Smooth muscle cell (in vitro differentiated cells): Measurements from ENCODE around the gene ERAL1. TPM values are rescaled to one million over a fixed set of nuclear protein-coding genes. Genes with fewer than 3 reads are reported as not detected.

Experiments used
- DNase-seq: peaks from one replicate; lab custom pipeline; 2025; ENCODE audit not compliant: unreplicated experiment; lab: John Stamatoyannopoulos, UW
- H2AFZ ChIP-seq: fragments of 200-600 bp; sonication (generic); 2 replicates; pipeline ENCODE4 v1.6.0; 2016; ENCODE audit warnings: antibody characterized with exemption, low read depth, mild to moderate bottlenecking
- H3F3A ChIP-seq: fragments of 200-600 bp; sonication (generic); 2 replicates; pipeline ENCODE4 v1.6.0; 2017; ENCODE audit warnings: antibody characterized with exemption, low read depth
- H3K27ac ChIP-seq: fragments of 200-600 bp; sonication (generic); 2 replicates; pipeline ENCODE4 v1.5.1; 2016; ENCODE audit warnings: low read depth, mild to moderate bottlenecking
- H3K27me3 ChIP-seq: fragments of 200-600 bp; sonication (generic); 2 replicates; pipeline ENCODE4 v1.6.1; 2016; ENCODE audit warnings: low read depth, mild to moderate bottlenecking
- H3K36me3 ChIP-seq: fragments of 200-600 bp; sonication (generic); 2 replicates; pipeline ENCODE4 v1.5.1; 2016; ENCODE audit warnings: low read depth
- H3K4me1 ChIP-seq: fragments of 200-600 bp; sonication (generic); 2 replicates; pipeline ENCODE4 v1.5.1; 2016; ENCODE audit warnings: low read depth
- H3K4me2 ChIP-seq: fragments of 200-600 bp; sonication (generic); 2 replicates; pipeline ENCODE4 v1.6.0; 2016; ENCODE audit warnings: mild to moderate bottlenecking
- H3K4me3 ChIP-seq: fragments of 200-600 bp; sonication (generic); 2 replicates; pipeline ENCODE4 v1.5.1; 2016; ENCODE audit warnings: mild to moderate bottlenecking
- H3K79me2 ChIP-seq: fragments of 200-600 bp; sonication (generic); 2 replicates; pipeline ENCODE4 v1.6.0; 2016; ENCODE audit warnings: low read depth, mild to moderate bottlenecking
- H3K9ac ChIP-seq: fragments of 200-600 bp; sonication (generic); 2 replicates; pipeline ENCODE4 v1.6.0; 2016; ENCODE audit warnings: low read depth
- H3K9me3 ChIP-seq: fragments of 200-600 bp; sonication (generic); replicated peaks from 2 replicates; pipeline ENCODE4 v1.5.1; 2016; ENCODE audit warnings: low read depth
- H4K20me1 ChIP-seq: fragments of 200-600 bp; sonication (generic); 2 replicates; pipeline ENCODE4 v1.6.0; 2016; ENCODE audit warnings: low read depth
- WGBS: methylation state at CpG from one replicate; pipeline ENCODE4 v1.1.7; 2016; ENCODE audit warnings: low lambda C conversion rate; 5-methylcytosine and 5-hydroxymethylcytosine counted together
- polyA plus RNA-seq: library from polyadenylated mRNA; unstranded; fragments of >200 nt; fragmentation: Nextera tagmentation; extraction: Ambion mirVana; gene quantifications from 2 replicates; pipeline ENCODE4 v1.2.1, GENCODE V29; 2016
- total RNA-seq: library from RNA; depleted of rRNA; stranded (reverse); fragments of >200 nt; gene quantifications from 2 replicates; pipeline ENCODE4 v1.2.3, GENCODE V29; 2014
- TF ChIP-seq, protein P1 (sequence below): fragments of 200-600 bp; sonication (generic); IDR thresholded peaks from 2 replicates; pipeline ENCODE4 v1.5.1; 2017; ENCODE audit warnings: borderline replicate concordance, mild to moderate bottlenecking, antibody characterized with exemption; ENCODE audit not compliant: insufficient read depth, poor library complexity, severe bottlenecking

Gene ERAL1
- total and polyA plus RNA-seq, 2 experiments from 2014 or later: 30.0 to 59.3 TPM

DNA sequence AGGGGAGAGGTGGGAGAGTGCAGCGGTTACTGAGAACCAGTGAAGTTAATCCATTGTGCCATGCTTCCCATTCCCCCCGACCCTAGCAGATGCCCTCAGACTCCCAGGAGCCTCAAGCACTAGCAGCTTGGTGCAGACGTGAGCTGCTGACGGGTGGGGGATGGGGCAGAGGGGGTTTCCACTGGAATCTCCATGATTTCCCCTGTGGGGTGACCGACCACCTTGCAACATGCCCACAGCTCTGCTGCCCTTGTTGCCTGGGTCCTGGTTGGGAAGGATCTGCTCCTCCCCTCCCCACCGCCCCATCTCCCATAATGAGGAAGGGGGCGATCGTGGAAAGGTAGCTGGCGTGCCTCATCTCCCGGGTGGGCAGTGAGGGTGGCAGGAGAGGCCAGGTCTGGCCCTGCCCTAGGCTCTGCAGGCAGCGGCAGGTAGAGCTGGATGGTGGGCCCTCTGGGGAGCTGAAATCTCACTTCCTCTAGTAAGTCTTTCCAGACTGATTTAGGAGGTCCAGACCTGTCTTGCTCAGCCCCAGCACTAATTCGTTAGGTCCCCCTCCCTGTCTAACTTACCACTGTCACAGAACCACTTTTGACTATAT, 33.2 kb downstream of the ERAL1 start:
- H3K79me2 ChIP-seq: no peaks in the 10 kb centered on the region
- TF ChIP-seq, protein P1, sequence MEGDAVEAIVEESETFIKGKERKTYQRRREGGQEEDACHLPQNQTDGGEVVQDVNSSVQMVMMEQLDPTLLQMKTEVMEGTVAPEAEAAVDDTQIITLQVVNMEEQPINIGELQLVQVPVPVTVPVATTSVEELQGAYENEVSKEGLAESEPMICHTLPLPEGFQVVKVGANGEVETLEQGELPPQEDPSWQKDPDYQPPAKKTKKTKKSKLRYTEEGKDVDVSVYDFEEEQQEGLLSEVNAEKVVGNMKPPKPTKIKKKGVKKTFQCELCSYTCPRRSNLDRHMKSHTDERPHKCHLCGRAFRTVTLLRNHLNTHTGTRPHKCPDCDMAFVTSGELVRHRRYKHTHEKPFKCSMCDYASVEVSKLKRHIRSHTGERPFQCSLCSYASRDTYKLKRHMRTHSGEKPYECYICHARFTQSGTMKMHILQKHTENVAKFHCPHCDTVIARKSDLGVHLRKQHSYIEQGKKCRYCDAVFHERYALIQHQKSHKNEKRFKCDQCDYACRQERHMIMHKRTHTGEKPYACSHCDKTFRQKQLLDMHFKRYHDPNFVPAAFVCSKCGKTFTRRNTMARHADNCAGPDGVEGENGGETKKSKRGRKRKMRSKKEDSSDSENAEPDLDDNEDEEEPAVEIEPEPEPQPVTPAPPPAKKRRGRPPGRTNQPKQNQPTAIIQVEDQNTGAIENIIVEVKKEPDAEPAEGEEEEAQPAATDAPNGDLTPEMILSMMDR: no peak
- H3K9me3 ChIP-seq: no peaks in the 10 kb centered on the region
- no peak overlapping the region for H3K27ac ChIP-seq
- no peaks in the 10 kb centered on the region for H3K36me3 ChIP-seq
- H3F3A ChIP-seq: no peaks in the 10 kb centered on the region
- H3K4me2 ChIP-seq: no peak overlapping the region
- H3K27me3 ChIP-seq: no peaks in the 10 kb centered on the region
- no peak overlapping the region for H2AFZ ChIP-seq
- no peak for DNase-seq
- no peaks in the 10 kb centered on the region for H3K4me1 ChIP-seq
- no peaks in the 10 kb centered on the region for H4K20me1 ChIP-seq
- 95% methylated on average over 12 of the region's 12 CpGs for WGBS
- H3K4me3 ChIP-seq: no peak overlapping the region
- H3K9ac ChIP-seq: no peak overlapping the region

DNA sequence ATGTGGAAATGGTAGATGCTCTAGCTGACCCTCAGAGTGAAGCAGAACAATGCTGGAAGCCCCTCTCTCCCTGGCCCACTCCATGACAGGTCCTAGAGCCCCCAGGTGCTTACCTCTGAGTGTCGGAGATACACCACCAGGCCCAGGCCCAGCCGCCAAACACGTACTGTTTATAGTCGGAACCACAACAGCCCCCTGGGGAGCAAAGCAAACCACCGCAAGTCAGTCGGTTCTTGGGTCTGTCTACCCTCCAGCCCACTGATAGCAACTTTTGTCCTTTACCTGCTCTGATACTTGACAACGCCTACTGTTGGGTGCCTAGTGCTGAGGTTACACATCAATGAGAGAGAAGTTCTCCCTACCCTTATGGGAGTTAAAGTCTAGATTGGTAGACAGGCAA, 34.0 kb downstream of the ERAL1 start:
- Histone ChIP-seq H3K79me2 (peaks cover 3% of the 10 kb centered on the region), H3K4me1 (no peaks in the 10 kb centered on the region), H3K4me3 (no peak overlapping the region), H3K9ac (no peak overlapping the region), H3K27ac (no peak overlapping the region), H3K9me3 (no peaks in the 10 kb centered on the region), H4K20me1 (no peaks in the 10 kb centered on the region), H2AFZ (no peak overlapping the region), H3K27me3 (no peaks in the 10 kb centered on the region), H3K4me2 (no peak overlapping the region), H3K36me3 (no peaks in the 10 kb centered on the region), H3F3A (no peaks in the 10 kb centered on the region)
- DNase-seq: no peak
- WGBS: 95% methylated on average over 7 of the region's 7 CpGs
- TF ChIP-seq, protein P1: no peak

DNA sequence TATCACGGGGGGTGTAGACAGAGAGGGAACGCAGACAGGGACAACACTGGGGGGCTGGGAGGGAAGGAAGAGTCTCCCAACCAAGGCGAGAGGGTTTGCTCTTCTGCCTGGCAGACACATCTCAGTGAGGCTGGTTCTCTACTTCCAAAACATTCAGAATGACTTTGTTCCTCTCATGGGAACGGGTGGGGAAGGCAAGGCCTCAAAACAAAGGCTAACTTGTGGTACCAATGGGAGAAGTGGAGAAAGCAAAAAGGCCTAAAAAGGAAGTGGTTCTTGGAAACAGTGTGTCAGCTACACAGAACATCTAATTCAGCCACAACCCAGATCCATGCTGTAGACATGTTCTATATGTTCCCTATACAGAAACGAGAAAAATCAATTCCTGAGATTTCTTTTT, 35.2 kb downstream of the ERAL1 start:
- Histone ChIP-seq H3K36me3 (no peaks in the 10 kb centered on the region), H3K9me3 (no peaks in the 10 kb centered on the region), H3F3A (no peaks in the 10 kb centered on the region), H2AFZ (no peak overlapping the region), H3K27ac (no peak overlapping the region), H3K27me3 (no peaks in the 10 kb centered on the region), H3K4me1 (no peaks in the 10 kb centered on the region), H3K79me2 (peaks cover 13% of the 10 kb centered on the region), H3K4me3 (no peak overlapping the region), H4K20me1 (no peaks in the 10 kb centered on the region), H3K9ac (no peak overlapping the region), H3K4me2 (no peak overlapping the region)
- 88% methylated on average over 5 of the region's 5 CpGs for WGBS
- TF ChIP-seq, protein P1: no peak
- DNase-seq: no peak

DNA sequence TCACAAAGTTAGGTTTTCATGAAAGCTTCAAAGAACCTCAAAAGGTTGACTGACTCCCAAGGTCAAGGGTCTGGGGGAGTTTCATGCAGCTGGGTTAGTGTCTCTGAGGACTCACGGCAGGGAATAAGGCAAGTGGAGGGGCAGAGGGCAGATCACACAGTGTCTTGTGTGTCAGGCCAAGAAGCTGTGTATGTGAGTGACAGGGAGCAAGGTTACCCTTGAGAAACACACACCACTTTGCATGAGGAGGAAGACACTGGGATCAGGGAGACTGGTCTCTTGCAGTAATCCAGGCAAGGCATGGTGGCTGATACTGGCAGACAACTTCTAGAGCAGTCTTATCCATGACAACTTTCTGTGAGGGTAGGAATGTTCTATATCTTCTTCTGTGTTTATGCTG, 36.4 kb downstream of the ERAL1 start:
- Histone ChIP-seq H3K36me3 (no peaks in the 10 kb centered on the region), H3K4me3 (no peak overlapping the region), H3K4me1 (peaks cover 4% of the 10 kb centered on the region), H3K4me2 (no peak overlapping the region), H3K9ac (no peak overlapping the region), H3K9me3 (no peaks in the 10 kb centered on the region), H3K79me2 (peaks cover 19% of the 10 kb centered on the region), H4K20me1 (peaks cover 5% of the 10 kb centered on the region), H2AFZ (no peak overlapping the region), H3K27ac (no peak overlapping the region), H3K27me3 (no peaks in the 10 kb centered on the region), H3F3A (peaks cover 5% of the 10 kb centered on the region)
- whole genome bisulfite sequencing: 100% methylated on average over 1 of the region's 1 CpG
- no peak for DNase-seq
- TF ChIP-seq, protein P1: no peak
